ENCODE measurements around the gene CFC1.
"Not testable (repeated sequence)": the region's sequence is repeated elsewhere in the genome, so short reads cannot be mapped to it uniquely, and the experiment has no call there.

DNA sequence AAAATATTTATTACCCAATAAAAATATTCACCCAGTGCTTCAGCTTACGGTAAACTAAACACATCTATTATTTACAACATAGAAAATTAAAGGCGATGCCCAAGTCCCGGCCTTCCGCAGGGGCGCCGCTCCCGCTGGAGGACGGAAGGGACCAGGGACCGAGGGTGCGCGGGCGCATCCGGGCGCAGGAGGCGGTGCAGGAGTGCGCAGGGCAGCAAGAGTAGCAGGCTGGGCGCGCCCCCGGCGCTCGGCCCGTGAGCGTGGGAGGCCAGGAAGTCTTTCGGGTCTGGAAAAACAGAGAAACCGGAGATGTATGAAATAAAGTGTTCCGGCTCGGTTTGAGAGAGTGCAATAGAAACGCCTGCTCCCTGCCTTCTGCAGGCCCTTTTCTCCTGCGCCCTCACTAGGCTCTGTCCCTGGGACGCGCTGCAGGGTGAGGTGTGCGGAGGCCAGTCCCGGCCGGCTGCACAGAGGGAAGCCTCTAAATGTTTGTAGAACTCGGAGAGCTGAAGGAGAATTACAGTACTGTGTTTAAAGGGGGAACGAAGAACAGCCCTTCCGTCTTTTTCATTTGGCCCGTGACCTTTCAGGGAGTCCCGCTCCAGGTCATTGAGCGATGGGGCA lies 6.5 kb downstream of the CFC1 start:
- not testable (repeated sequence) for TF ChIP-seq EZH2 (IDR thresholded peaks at IDR 0.05; ENCODE audit: borderline replicate concordance, low read depth, low read length, poor library complexity, severe bottlenecking)
- TF ChIP-seq, protein P1, sequence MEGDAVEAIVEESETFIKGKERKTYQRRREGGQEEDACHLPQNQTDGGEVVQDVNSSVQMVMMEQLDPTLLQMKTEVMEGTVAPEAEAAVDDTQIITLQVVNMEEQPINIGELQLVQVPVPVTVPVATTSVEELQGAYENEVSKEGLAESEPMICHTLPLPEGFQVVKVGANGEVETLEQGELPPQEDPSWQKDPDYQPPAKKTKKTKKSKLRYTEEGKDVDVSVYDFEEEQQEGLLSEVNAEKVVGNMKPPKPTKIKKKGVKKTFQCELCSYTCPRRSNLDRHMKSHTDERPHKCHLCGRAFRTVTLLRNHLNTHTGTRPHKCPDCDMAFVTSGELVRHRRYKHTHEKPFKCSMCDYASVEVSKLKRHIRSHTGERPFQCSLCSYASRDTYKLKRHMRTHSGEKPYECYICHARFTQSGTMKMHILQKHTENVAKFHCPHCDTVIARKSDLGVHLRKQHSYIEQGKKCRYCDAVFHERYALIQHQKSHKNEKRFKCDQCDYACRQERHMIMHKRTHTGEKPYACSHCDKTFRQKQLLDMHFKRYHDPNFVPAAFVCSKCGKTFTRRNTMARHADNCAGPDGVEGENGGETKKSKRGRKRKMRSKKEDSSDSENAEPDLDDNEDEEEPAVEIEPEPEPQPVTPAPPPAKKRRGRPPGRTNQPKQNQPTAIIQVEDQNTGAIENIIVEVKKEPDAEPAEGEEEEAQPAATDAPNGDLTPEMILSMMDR (conservative IDR thresholded peaks at IDR 0.05; ENCODE audit: low read depth, low read length): not testable (repeated sequence)

Data from A673 (cell line).